GM19395 (cell line): Measurements from ENCODE around the gene ZDHHC13.

Experiments used
- ATAC-seq: cut with Tn5 transposase; IDR thresholded peaks from one replicate; pipeline ENCODE4 v1.9.1; 2021; ENCODE audit warnings: mild to moderate bottlenecking, moderate library complexity; ENCODE audit not compliant: unreplicated experiment

ZDHHC13 gene, protein sequence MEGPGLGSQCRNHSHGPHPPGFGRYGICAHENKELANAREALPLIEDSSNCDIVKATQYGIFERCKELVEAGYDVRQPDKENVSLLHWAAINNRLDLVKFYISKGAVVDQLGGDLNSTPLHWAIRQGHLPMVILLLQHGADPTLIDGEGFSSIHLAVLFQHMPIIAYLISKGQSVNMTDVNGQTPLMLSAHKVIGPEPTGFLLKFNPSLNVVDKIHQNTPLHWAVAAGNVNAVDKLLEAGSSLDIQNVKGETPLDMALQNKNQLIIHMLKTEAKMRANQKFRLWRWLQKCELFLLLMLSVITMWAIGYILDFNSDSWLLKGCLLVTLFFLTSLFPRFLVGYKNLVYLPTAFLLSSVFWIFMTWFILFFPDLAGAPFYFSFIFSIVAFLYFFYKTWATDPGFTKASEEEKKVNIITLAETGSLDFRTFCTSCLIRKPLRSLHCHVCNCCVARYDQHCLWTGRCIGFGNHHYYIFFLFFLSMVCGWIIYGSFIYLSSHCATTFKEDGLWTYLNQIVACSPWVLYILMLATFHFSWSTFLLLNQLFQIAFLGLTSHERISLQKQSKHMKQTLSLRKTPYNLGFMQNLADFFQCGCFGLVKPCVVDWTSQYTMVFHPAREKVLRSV

DNA sequence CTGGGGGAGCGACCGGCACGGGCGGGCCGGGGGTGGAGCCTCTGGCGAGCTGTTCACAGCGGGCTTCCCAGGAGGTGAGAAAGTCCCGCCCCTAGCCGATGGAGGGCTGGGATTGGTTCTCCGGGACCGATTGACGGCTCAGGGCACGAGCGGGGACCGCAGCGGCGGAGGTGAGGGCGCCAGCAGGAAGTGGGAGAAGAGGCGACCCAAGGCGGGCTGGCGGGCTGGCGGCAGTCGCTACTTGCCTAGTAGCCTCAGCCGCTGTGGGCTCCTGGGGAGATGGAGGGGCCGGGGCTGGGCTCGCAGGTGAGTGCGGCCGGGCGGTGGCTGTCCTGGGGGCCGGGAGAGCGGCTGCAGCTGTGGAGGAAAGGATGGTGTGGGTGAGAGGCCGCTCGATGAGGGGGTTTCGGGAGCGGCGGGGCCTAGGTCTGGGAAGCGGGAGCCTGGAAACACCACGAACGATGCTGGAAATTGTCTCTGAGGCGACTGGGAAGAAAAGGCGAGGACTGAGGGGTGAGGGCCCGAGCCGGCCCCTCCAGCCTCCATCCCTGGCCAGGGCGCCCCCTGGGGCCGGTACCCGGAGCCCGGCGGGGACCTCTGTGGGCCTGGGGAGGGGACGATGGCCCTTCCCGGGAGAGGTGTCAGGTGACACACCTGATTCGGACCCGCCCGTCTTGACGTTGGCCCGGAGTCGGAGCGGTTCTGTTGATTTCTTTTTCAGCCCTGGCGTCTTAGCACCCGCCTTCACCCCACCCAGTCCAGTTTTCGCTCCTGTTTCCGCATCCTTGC lies at the start of gene ZDHHC13:
ZDHHC13 (plus strand) TSS at position 198 of the 789 bp plus-strand sequence; CDS start at position 280, 82 bp downstream.
- peak; percentile 99 for ATAC-seq

DNA sequence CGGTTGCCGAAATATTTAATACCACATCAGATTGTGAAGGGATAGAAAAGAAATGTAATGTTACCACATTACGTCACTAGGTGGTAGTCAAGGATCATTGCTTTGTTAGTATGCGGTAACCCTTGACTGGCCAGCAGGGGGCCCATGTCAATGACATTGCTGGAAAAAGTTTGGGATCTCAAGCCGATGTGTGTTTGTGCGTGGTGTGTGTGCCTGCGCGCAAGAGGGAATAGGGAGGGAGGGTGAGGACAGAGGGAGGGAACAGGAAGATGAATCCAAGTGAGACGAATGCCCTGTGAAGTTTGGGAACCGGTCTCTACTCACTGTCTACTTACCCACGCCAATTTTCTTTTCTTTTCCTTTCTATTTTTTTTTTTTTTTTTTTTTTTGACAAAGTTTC lies 45.7 kb upstream of the ZDHHC13 start:
- peak; percentile 99 for ATAC-seq

DNA sequence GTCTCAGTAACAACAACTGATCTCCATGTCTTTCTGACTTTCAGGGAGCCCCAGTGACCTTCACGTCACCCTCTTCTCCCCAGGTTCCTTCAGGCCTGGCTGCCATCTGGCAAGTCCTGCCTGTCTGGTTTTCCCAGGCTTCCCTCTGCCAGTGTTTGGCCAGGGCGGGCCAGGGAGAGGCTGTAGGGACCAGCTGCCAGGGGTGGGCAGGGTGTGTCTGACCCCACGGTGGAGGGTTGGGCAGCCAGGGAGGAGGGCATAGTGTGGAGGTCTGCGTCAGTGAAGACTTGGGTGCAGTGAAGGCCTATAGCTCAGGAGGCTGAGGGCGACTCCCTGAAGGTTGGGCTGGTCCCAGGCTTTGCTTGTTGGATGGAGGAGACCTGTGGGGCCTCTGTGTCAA lies 44.5 kb upstream of the ZDHHC13 start:
- ATAC-seq, result no peak

DNA sequence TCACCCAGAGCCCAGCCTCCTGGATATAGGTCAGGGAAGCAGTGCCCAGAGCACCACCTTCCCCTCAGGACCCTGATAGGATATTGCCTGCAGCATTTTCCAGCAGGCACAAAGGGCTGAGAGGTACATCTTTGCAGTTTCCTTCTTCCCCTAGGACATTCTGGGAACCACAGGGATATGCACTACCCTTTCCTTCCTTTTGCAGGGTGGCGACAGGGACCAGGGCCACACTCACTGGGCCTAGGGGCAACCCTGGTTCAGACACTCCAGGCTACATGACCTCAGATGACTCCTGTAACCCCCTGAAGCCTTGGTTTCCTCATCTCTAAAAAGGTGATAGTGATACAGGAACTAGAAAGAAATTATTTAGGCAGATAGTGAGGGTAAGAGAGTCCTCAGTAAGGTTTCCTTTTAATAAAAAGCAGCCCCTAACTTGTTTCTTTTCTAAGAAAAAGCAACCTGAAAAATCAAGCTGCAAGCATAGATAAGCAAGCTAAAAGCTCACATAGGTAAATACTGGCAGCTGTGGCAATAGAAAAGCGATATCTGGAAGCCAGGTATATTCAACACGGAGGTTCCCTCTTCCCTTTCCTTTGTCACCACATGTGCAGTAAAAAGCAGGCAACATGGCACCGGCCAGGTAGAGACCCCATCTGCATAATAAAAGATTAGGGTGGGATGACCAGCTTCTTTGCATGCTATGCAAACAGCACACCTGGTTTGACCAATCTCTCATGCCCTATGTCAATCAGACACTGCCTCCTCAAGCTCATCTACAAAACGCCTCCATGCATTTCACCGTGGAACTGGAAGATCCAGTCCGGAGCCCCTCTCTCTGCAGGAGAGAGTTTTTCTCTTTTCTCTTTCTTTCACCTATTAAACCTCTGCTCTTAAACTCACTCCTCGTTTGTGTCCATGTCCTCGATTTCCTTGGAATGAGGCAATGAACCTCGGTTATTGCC lies 43.2 kb upstream of the ZDHHC13 start:
- ATAC-seq, result no peak

DNA sequence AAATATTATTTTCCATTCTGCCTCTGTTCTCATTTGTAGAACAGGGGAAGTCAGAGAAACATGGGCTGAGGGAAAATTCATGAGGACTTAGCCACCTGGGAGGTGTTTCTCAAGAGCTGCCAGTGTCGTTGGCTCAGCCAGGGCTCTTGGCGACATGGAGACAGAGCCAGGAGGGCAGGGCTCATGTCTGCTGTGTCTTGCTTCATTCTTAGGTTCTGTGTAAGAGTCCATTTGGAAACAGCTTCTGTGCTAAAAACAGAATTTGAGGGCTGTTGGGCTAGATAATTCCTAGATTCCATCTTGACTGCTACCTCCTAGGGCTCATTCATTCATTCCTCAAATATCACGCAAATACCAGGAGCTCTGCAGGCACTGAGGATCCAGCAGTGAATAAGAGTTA lies 41.3 kb upstream of the ZDHHC13 start:
- ATAC-seq, result no peak

DNA sequence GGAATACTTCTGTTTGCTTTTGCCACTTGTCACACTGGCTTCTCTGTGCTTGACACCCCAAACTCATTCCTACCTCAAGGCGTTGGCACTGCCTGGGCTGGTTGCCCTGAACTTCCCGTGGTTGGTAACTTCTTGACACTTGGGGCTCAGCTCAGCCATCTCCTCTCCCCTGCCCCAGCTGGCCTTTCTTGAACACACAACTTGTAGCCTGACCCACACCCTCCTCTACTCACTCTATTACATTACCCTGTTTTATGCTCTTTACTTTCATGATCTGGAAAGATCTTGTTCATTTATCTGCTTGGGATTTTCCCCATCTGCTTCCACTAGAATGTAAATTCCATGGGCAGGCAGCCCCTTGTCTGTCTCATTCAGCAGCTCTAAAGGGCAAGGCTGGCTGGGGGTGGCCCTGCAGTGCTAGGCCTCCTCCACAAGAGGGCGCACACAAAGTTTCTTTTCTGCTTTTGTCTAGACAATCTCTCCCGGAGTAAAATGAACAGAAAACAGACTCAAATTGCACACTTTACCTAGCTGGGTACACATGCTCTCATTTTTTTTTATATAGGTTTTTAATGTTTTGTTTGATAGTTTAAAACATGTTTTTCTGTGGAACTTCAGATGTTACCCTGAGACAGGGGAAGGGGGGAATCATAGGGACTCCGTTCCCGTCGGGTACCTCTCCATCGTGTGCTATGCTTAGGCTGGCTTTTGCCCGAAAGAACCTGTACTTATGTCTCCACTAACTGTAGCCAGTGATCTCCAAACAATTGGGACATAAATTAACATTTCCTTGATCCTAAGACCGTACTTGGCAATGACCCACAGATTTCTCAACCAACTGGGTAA lies 40.0 kb upstream of the ZDHHC13 start:
- peak; percentile 88 for ATAC-seq

DNA sequence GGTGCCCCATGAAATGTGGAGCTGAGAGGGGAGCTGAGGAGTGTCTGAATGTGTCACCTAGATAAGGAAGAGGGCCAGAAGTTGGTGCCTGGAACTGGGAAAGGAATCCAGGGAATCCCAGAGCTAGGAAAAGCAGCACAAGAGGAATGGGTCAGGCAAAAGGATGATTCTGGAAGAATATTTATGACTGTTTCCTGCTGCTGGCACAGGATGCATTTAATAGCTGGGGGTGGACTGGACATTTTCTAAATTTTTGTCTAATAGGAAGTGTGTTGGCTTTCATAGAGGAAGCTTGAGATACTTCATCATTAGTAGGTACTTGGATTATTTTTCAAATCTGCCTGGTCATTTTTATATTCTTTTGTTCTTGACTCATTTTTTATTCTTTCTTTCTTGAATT lies 39.0 kb upstream of the ZDHHC13 start:
- no peak for ATAC-seq

DNA sequence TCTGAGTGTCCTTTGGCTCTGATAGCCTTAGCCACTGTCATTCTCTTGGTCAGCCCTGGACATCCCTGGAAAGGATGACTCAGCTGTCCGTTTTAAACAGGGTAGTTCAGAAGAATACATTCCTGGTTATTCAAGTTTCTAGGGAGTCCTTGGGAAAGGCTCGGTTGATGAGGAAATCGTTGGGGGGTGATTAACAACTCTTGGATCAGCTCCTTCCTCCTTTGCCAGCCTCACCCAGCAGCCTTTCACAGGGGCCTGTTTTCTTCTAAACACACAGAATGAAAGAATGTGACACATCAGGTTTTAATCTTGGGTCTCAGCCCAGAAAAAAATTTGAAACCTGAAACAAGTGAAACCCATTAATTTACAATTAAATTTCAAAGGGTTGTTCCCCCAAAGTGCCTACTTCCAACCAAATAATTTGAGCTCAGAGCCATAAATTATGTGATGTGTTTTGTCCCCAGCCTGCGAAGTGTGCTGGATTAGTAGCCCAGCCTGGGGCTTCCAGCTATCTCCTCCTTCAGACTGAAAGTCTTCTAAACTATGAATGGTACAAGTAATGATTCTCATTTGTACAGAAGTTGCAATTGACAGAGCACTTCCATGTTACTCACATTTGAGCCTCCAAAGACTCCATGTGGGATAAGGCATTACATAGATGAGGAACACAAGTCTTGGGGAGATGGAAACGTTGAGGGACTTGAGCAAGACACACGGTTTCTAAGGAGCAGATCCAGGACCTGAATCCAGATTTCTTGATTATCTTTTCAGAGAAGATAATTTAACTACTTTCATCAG lies 37.1 kb upstream of the ZDHHC13 start:
- ATAC-seq, result no peak

DNA sequence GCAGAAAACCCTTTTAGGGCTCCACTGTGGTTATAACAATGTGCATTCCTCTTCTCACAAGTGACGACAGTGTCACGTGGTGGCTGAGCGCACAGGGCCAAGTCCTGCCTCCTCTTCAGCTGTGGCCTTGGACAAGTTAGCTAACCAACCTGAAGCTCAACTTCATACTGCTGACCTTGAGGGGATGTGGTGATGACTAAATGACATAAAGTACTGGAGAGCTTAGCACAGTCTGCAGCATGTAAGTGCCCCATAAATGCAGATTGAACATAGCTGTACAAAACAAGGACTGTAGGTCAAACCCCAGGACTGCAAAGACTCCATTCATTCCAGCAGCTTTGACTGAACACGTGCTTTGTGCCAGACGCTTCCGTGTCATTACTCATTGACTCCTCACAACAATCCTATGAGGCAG lies 36.4 kb upstream of the ZDHHC13 start:
- ATAC-seq, result no peak

DNA sequence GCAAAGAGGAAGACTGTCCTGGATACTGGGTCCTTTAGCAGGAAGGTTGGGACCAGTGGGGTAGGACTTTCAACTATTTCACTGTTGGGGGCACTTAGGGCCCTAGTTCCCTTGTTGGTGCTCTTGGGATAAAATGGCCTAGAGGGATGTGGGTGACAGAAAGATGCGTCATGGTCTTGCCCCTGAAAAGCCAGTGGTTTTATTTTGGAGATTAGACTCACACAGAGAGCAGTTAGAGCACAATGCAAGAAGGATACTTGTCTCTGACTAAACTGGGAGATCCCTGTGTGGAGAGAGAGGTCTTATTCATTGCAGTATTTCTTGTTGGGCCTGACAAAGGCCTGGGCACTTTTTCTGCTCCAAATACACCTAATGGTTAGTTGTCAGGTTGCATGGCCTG lies 33.8 kb upstream of the ZDHHC13 start:
- ATAC-seq, result no peak

DNA sequence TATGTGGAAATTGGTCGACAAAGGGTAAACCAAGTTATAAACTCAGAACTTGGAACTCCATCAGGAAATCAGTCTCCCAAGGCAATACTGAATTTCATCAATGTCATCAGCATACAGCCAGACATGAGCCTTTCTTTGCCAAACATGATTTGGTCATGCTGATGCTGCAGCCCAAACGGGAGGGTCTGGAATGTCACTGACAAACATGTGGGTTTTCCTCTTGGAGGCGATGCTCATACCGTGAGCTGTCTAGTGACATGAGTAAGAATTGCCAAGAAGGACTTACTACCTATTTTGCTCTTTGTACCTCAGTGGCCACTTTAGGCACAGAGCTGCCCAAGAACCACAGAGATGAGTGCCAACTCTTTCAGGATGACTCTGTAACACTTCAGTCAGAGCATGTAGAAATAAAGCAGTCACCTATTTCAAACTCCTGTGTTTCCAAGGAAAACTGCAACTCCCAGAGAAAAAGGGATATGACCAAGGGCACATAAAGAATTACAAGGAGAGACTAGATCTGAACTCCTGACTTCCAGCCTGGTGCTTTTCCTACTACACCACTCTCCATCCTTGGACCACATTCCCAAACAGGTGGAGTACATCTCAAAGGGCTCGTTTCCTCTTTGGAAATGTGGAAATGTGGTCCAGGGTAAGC lies 32.2 kb upstream of the ZDHHC13 start:
- no peak for ATAC-seq

DNA sequence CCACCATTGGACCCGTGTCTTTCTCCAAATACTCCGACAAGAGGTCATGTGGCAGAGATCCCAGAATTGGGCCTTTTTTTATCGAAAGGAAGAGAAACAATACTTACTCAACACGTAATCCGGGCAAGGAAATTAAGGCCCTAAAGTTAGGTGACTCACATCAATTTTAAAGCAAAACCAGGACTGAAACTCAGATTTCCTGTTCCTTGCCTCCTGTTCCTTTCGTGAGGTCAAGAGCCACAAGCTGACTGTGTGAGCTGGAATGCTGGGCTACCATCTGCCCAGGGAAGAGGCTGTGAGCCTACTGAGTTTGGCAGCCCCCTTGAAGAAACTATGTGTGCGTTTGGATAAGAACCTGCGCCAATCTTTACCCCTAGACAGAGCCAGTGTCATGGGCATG lies 29.3 kb upstream of the ZDHHC13 start:
- no peak for ATAC-seq

DNA sequence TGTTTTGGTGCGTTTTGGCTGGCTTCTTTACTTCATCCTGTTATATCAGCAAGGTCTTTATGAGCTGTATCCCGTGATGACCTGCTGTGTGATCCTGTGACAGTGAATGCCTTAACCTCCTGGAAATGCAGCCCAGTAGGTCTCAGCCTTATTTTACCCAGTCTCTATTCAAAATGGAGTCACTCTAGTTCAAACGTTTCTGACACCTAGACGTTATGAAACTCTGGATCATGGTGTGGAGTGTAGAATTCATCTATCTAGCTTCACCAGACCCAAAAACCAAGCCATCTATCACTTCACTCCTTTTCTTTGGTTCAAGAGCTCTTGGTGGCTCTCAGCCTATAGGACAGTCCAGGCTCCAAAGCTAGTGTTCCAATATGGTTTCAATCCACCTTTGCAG lies 28.2 kb upstream of the ZDHHC13 start:
- ATAC-seq, result no peak

DNA sequence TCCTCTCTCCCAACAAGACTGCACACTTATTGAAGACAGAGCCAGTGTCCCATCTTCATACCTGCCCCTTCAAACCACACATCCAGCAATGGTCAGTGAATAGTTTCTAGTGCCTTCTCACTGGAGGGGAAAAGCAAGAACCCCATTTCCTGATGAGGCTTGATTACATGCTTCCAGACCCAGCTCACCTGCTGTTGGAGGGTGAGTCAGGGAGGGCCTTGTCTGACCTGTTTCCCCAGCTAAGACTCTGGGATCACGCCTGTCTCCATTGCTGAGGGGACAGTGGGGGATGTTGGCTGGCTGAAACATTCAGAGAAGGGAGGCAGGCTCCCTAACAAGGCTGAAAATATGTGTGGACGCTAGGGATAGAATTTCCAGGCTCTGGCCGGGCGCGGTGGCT lies 27.5 kb upstream of the ZDHHC13 start:
- ATAC-seq, result no peak

DNA sequence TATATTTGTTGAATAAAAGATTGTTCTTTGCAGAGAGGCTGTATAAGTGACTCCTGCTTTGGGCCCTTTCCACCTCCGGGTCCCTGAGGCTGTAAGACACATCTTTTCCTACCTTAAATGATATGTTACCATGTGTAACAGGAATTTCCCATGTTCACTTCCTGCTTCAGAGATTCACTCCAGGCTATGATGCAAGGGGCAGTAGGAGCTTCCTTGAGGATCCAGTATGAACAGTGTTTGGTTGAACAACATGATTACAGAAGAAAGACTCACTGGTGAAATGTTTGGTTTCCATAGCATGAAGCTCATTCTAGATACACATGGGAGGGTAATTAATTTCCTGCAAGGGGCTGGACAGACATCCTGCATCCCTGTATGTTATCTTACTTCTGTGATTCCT lies 25.6 kb upstream of the ZDHHC13 start:
- ATAC-seq, result no peak

DNA sequence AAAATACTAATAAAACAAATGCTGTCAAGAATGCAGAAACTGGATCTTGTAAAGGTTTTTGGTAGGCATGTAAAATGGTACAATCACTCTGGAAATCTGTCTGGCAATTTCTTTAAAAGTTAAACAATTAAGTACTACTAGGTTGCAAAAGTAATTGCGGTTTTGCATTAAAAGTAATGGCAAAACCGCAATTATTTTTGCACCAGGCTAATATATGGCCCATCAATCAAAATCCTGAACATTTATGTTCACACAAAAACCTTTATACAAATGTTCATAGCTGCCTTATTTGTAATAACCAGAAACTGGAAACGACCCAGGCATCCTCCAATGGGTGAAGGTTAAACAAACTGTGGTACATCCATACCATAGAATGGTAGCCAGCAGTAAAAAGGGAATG lies 24.6 kb upstream of the ZDHHC13 start:
- no peak for ATAC-seq

DNA sequence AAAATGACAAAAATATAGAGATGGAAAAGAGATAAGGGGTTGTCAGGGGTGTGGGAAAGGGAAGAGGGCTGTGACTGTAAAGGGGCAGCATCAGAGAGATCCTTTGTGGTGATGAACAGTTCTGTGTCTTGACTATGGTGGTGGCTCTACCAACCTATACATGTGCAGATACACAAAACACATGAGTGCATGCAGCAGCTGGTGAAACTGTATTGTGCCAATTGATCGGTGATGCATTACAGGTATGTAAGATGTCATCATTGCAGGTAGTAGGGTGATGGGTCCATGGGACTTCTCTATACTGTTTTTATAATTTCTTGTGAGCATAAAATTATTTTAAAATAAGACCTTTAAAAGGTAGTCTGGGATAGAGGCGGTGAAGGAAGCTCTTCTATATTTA lies 24.1 kb upstream of the ZDHHC13 start:
- ATAC-seq, result no peak

DNA sequence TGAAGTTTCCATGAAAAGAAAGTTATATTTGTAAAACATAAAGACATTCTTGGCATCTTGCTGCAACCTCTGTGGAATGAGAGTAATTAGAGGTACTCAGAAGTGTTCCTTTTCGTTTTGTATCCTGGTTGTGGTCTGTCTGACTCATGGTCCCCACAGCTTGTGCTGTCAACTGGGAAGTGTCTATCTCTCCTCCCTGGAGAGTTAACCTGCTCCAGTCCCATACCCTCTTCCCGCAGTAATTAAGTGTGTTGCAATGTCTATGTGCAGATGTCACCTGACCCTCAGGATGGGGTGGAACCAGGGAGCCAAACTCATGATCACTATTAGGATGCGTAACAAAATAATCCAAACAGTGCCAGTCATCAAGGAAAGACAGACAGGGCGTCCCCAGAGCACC lies 23.0 kb upstream of the ZDHHC13 start:
- no peak for ATAC-seq
